Measurements from ENCODE around the gene NDUFB6. TPM values are rescaled to one million over a fixed set of nuclear protein-coding genes. Genes with fewer than 3 reads are reported as not detected.

The NDUFB6 gene
- total and polyA plus RNA-seq, 2 of the 4 experiments (the other 2 are of a cell fraction): 24.2 to 51.0 TPM

GRCh38 chr9:32584784-32585183, 11.8 kb upstream of the NDUFB6 start:
- TF ChIP-seq FOS (IDR thresholded peaks at IDR 0.05; ENCODE audit: low read depth, low read length) (no peak), CTCF (conservative IDR thresholded peaks at IDR 0.05; ENCODE audit: low read depth, low read length) (no peak), CEBPB (IDR thresholded peaks at IDR 0.05; ENCODE audit: low read depth, low read length) (no peak), POLR2A (IDR thresholded peaks at IDR 0.05; ENCODE audit: low read depth, low read length) (no peak), ELK1 (IDR thresholded peaks at IDR 0.05; ENCODE audit: borderline replicate concordance, low read depth, low read length) (no peak), MXI1 (IDR thresholded peaks at IDR 0.05; ENCODE audit: borderline replicate concordance, low read depth, low read length) (no peak), RCOR1 (IDR thresholded peaks at IDR 0.05; ENCODE audit: insufficient replicate concordance, low read length) (no peak), MAZ (IDR thresholded peaks at IDR 0.05; ENCODE audit: borderline replicate concordance, low read depth, low read length) (no peak), MAFK (IDR thresholded peaks at IDR 0.05; ENCODE audit: low read depth, low read length) (no peak), RAD21 (IDR thresholded peaks at IDR 0.05; ENCODE audit: low read length) (no peak)
- DNase-seq (peak; percentile 18), ATAC-seq (ENCODE audit: low read depth) (no peak)
- no peak overlapping the region for H2BK20ac ChIP-seq (ENCODE audit: low read depth, low read length)
- H3K56ac ChIP-seq (ENCODE audit: extremely low read depth, insufficient read depth, low read length): no peak overlapping the region
- no peak overlapping the region for H4K8ac ChIP-seq (ENCODE audit: low read depth in 2 of 2, low read length in 2 of 2)
- H3K4me2 ChIP-seq (ENCODE audit: low read depth, low read length): no peak overlapping the region
- H2BK5ac ChIP-seq (ENCODE audit: low read depth, low read length, poor library complexity, severe bottlenecking): no peak overlapping the region
- no peak overlapping the region for H3K18ac ChIP-seq (ENCODE audit: low read depth, low read length)
- dilution Hi-C loops (cut with HindIII; ENCODE audit: low sequenced_read_pairs, unreplicated experiment): no loop called here
- no peak overlapping the region for H2AK5ac ChIP-seq (ENCODE audit: low read depth, low read length)
- H4K5ac ChIP-seq (ENCODE audit: low read depth, low read length): no peak overlapping the region
- no peaks in the 10 kb centered on the region for H3K9me1 ChIP-seq (ENCODE audit: insufficient read depth, low read length)
- H3K9ac ChIP-seq (ENCODE audit: low read depth, low read length): no peak overlapping the region
- POLR2A ChIA-PET (ENCODE audit: unreplicated experiment): no interaction called here
- H4K20me1 ChIP-seq (ENCODE audit: insufficient read depth, low read length): no peaks in the 10 kb centered on the region
- H2BK15ac ChIP-seq (ENCODE audit: low read depth, low read length): no peak overlapping the region
- H3K9me3 ChIP-seq (ENCODE audit: control insufficient read depth, insufficient read depth, low read length): no peaks in the 10 kb centered on the region
- no peak overlapping the region for H2AK9ac ChIP-seq (replicated peaks; ENCODE audit: low read depth, low read length, poor library complexity)
- no peak overlapping the region for H3K23ac ChIP-seq (ENCODE audit: low read depth, low read length)
- no peak overlapping the region for H3K14ac ChIP-seq (replicated peaks; ENCODE audit: low read depth, low read length)
- in situ Hi-C loops (cut with MboI; ENCODE audit: low sequenced_read_pairs): loop anchor here (5.0 kb wide), 1 partner anchor 383 kb away; no protein-coding TSS in a partner anchor
- intact Hi-C loops (cut with micrococcal nuclease): no loop called here
- no peak overlapping the region for H3K4me3 ChIP-seq (ENCODE audit: insufficient read depth, low read depth, low read length)
- no peaks in the 10 kb centered on the region for H3K79me1 ChIP-seq (ENCODE audit: low read depth in 1 of 2, low read length in 2 of 2)
- no peak overlapping the region for H2AFZ ChIP-seq (replicated peaks; ENCODE audit: low read length, poor library complexity)
- H3K27ac ChIP-seq (ENCODE audit: insufficient read depth, low read length): no peak overlapping the region
- peaks cover 3% of the 10 kb centered on the region; the same call in 1 of the 2 replicates for H3K27me3 ChIP-seq (ENCODE audit: control insufficient read depth, insufficient read depth, low read length)
- H4K91ac ChIP-seq (ENCODE audit: insufficient read depth, low read depth, low read length): no peak overlapping the region
- H2BK120ac ChIP-seq (ENCODE audit: low read depth, low read length): no peak overlapping the region
- no TSS peak for BruUV-seq (replicated peaks)
- CTCF ChIA-PET: interaction anchor here (0.6 to 1.0 kb wide), 2 partner anchors 206 to 375 kb away, joined by 3 to 4 read pairs; no protein-coding TSS in a partner anchor
- no peak overlapping the region for H3K4ac ChIP-seq (ENCODE audit: low read depth, low read length)
- WGBS, 2 experiments (ENCODE audit: extremely low coverage in 2 of 2, insufficient read length in 1 of 2): no CpG with 5 or more reads among the region's 2 CpGs
- H3K36me3 ChIP-seq (ENCODE audit: control insufficient read depth, insufficient read depth, low read length): no peaks in the 10 kb centered on the region
- 0 out of 2 replicates have a peak, but pooled peaks cover 3% of the 10 kb centered on the region for H3K4me1 ChIP-seq (ENCODE audit: control insufficient read depth, insufficient read depth, low read length)

All from IMR-90 (cell line).